ENCODE results near the gene GADD45B. TPM values are rescaled to one million over a fixed set of nuclear protein-coding genes. Genes with fewer than 3 reads are reported as not detected.

GADD45B gene
- total RNA-seq, 1 donor from 2014 or later = 25.8 TPM

DNA sequence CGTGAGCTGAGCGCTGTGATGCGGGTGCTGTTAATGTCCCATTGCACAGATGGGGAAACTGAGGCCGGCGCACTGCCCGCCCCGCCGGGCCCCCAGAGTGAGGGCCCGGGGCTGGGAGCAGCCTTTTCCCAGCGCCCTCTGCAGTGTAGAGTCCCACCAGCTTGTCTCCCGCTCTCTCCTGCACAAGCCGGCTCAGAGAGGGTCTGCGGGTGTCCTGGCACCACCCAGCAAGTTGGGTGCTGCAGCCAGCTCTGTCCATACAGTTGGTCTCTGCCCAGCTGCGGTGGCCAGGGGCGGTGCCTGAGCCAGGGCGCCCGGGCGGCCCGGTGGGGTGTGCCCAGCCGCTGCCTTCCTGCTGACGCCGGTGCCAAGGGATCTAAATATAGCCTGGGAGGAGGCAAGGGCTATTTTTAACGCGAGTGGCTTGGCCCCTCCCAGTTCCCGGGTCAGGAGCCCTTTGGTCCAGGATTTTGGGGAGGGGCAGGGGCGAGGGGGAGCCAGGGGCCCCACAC is 19.3 kb downstream of the GADD45B start:
- H3K36me3 ChIP-seq (ENCODE audit: control insufficient read depth, insufficient read depth, low read length) = no peaks in the 10 kb centered on the region
- H3K4me3 ChIP-seq (ENCODE audit: low read depth, low read length) = peak overlapping the region; percentile 42
- DNase-seq (ENCODE audit: low read depth) (peak; percentile 37), FAIRE-seq (no peak)
- H3K27me3 ChIP-seq (ENCODE audit: control insufficient read depth, insufficient read depth, low read length) = no peaks in the 10 kb centered on the region
- TF ChIP-seq, protein P1, sequence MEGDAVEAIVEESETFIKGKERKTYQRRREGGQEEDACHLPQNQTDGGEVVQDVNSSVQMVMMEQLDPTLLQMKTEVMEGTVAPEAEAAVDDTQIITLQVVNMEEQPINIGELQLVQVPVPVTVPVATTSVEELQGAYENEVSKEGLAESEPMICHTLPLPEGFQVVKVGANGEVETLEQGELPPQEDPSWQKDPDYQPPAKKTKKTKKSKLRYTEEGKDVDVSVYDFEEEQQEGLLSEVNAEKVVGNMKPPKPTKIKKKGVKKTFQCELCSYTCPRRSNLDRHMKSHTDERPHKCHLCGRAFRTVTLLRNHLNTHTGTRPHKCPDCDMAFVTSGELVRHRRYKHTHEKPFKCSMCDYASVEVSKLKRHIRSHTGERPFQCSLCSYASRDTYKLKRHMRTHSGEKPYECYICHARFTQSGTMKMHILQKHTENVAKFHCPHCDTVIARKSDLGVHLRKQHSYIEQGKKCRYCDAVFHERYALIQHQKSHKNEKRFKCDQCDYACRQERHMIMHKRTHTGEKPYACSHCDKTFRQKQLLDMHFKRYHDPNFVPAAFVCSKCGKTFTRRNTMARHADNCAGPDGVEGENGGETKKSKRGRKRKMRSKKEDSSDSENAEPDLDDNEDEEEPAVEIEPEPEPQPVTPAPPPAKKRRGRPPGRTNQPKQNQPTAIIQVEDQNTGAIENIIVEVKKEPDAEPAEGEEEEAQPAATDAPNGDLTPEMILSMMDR (IDR thresholded peaks at IDR 0.05; ENCODE audit: insufficient read depth, low read length, severe bottlenecking) = no peak

DNA sequence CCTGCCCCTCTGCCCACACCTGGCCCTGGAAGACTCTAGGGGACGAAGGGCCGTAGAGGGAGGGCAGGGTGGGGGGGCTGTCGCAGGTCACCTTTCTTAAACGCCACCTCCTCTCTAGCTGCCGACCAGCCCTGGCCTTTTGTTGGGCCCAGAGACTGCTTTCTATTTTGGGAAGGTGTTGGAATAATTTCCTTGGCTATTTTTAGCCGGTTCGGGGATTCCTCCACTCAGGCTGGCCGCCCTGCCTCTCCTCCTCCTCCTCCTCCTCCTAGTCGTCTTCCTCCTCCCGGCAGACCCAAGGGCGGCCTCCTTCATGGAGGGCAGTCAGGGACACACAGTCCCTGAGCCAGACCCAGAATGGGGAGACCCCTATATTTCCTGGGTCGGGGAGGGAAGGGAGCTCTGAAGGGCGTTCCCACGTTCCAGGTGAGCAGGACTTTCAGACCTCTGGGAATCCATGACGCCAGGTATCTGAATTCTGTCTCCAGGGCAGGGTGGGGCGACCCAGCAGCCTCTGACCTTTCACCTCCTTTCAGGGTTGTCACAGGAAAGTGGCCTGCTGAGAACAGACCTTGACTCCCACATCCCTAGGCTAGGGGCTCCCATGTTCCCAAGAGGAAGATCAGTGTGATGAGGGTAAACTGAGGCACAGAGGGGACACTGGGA is 19.9 kb downstream of the GADD45B start:
- FAIRE-seq (no peak), DNase-seq (ENCODE audit: low read depth) (no peak)
- Histone ChIP-seq H3K4me3 (ENCODE audit: low read depth, low read length) (no peak overlapping the region), H3K36me3 (ENCODE audit: control insufficient read depth, insufficient read depth, low read length) (no peaks in the 10 kb centered on the region), H3K27me3 (ENCODE audit: control insufficient read depth, insufficient read depth, low read length) (no peaks in the 10 kb centered on the region)
- TF ChIP-seq, protein P1 (IDR thresholded peaks at IDR 0.05; ENCODE audit: insufficient read depth, low read length, severe bottlenecking) = no peak

DNA sequence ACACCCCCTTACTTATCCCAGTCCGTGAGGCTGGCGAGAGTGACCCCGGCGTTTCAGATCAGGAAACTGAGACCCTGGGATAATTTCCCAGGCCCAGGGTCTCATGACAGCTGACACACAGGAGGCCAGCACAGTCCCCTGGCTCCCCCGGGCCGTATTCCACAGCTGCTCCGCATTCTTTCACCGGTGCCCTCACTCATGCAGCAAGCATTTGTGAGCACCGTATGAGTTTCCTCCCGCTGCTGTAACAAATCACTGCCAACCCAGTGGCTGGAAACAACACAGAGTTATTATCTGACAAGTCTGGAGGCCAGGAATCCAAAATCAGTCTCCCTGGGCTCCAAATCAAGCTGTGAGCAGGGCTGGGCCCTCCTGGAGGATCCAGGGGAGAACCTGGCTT is 21.3 kb downstream of the GADD45B start:
- FAIRE-seq (no peak), DNase-seq (ENCODE audit: low read depth) (no peak)
- Histone ChIP-seq H3K4me3 (ENCODE audit: low read depth, low read length) (no peak overlapping the region), H3K27me3 (ENCODE audit: control insufficient read depth, insufficient read depth, low read length) (no peaks in the 10 kb centered on the region), H3K36me3 (ENCODE audit: control insufficient read depth, insufficient read depth, low read length) (no peaks in the 10 kb centered on the region)
- TF ChIP-seq, protein P1 (IDR thresholded peaks at IDR 0.05; ENCODE audit: insufficient read depth, low read length, severe bottlenecking) = no peak

DNA sequence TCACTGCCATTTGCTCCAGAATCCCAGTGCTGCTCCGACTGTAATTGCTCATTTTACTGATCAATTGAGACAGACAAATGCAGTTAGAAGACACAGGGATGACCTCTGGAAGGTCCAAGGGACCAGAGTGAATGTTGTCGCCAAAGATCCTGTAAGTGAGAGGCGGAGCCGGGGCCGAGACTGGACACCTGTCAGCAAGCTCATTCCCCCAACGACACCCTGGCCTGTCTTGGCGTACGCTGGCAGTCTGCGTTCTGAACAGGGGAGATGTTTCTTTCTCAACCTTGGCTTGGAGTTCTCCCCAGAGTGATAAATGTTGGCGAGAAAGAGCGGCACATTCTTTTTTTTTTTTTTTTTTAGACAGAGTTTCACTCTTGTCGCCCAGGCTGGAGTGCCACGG is 24.2 kb downstream of the GADD45B start:
- FAIRE-seq (no peak), DNase-seq (ENCODE audit: low read depth) (no peak)
- no peak overlapping the region for H3K4me3 ChIP-seq (ENCODE audit: low read depth, low read length)
- TF ChIP-seq, protein P1 (IDR thresholded peaks at IDR 0.05; ENCODE audit: insufficient read depth, low read length, severe bottlenecking) = no peak
- no peaks in the 10 kb centered on the region for H3K27me3 ChIP-seq (ENCODE audit: control insufficient read depth, insufficient read depth, low read length)
- H3K36me3 ChIP-seq (ENCODE audit: control insufficient read depth, insufficient read depth, low read length) = no peaks in the 10 kb centered on the region

DNA sequence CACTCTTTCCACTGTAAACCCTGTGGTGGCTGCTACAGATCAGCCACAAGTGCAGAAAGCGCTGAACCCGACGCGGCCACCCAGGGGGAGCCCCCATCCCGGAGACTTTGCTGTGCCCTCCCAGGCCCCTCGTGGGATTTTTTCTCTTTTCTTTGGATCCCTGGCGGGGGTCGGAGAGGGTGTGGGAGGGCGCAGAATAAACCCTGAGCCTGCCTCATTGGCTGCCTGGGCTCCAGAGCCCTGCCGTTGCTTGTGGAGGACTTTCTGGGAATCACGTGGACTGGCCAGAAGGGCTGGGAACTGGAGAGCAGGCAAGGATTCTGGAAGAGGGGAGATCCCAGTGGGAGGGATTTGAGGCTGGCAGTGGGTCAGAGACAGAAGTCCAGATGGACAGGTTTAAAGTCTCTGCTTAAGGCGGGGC is 24.9 kb downstream of the GADD45B start:
- DNase-seq (ENCODE audit: low read depth) (no peak), FAIRE-seq (no peak)
- Histone ChIP-seq H3K36me3 (ENCODE audit: control insufficient read depth, insufficient read depth, low read length) (no peaks in the 10 kb centered on the region), H3K27me3 (ENCODE audit: control insufficient read depth, insufficient read depth, low read length) (no peaks in the 10 kb centered on the region), H3K4me3 (ENCODE audit: low read depth, low read length) (no peak overlapping the region)
- TF ChIP-seq, protein P1 (IDR thresholded peaks at IDR 0.05; ENCODE audit: insufficient read depth, low read length, severe bottlenecking) = no peak
